Stimulated activated CD4-positive, alpha-beta T cell treated with anti-CD3 and anti-CD28 coated beads, Interleukin-12 subunit alpha, Interleukin-12 subunit beta, amount 100 ng/mL, for 24 hours (primary cell): Measurements from ENCODE around the gene SCUBE1.

ENCODE experiments used
- DNase-seq, 2 experiments: peaks; one replicate each; pipeline ENCODE4 v3.0.0-alpha.2; 2020; ENCODE audit warnings: low read depth in 2 of 2

The SCUBE1 gene

GRCh38 chr22:43326331-43327156 lies 16.6 kb downstream of the SCUBE1 start:
- no peak for DNase-seq

- DNase-seq: no peak
These were observed 18.0 kb downstream of the SCUBE1 start for GRCh38 chr22:43325176-43325575.

- DNase-seq: no peak
These were observed 21.9 kb downstream of the SCUBE1 start for GRCh38 chr22:43320943-43321900.

GRCh38 chr22:43319661-43320486 lies 23.3 kb downstream of the SCUBE1 start:
- DNase-seq: no peak

GRCh38 chr22:43317239-43317638 lies 25.9 kb downstream of the SCUBE1 start:
- DNase-seq: no peak

- DNase-seq: no peak
These were observed 27.4 kb downstream of the SCUBE1 start for GRCh38 chr22:43315687-43316217.

GRCh38 chr22:43314611-43315010 lies 28.6 kb downstream of the SCUBE1 start:
- DNase-seq: no peak

GRCh38 chr22:43313890-43314474 lies 29.2 kb downstream of the SCUBE1 start:
- no peak for DNase-seq

GRCh38 chr22:43313244-43313889 lies 29.8 kb downstream of the SCUBE1 start:
- DNase-seq: no peak

GRCh38 chr22:43312608-43313007 lies 30.6 kb downstream of the SCUBE1 start:
- DNase-seq: no peak

GRCh38 chr22:43310798-43311197 lies 32.4 kb downstream of the SCUBE1 start:
- DNase-seq: no peak

GRCh38 chr22:43310311-43310710 lies 32.9 kb downstream of the SCUBE1 start:
- DNase-seq: no peak

GRCh38 chr22:43308836-43309235 lies 34.3 kb downstream of the SCUBE1 start:
- no peak for DNase-seq

GRCh38 chr22:43308060-43308830 lies 34.9 kb downstream of the SCUBE1 start:
- no peak for DNase-seq

- DNase-seq: no peak
These were observed 37.4 kb downstream of the SCUBE1 start for GRCh38 chr22:43305806-43306205.

GRCh38 chr22:43304831-43305590 lies 38.2 kb downstream of the SCUBE1 start:
- DNase-seq: no peak

GRCh38 chr22:43303751-43304150 lies 39.4 kb downstream of the SCUBE1 start:
- no peak for DNase-seq

GRCh38 chr22:43303166-43303565 lies 40.0 kb downstream of the SCUBE1 start:
- no peak for DNase-seq

- no peak for DNase-seq
These were observed 40.6 kb downstream of the SCUBE1 start for GRCh38 chr22:43302531-43303041.
